ENCODE measurements around the gene MAP7D1.

DNA sequence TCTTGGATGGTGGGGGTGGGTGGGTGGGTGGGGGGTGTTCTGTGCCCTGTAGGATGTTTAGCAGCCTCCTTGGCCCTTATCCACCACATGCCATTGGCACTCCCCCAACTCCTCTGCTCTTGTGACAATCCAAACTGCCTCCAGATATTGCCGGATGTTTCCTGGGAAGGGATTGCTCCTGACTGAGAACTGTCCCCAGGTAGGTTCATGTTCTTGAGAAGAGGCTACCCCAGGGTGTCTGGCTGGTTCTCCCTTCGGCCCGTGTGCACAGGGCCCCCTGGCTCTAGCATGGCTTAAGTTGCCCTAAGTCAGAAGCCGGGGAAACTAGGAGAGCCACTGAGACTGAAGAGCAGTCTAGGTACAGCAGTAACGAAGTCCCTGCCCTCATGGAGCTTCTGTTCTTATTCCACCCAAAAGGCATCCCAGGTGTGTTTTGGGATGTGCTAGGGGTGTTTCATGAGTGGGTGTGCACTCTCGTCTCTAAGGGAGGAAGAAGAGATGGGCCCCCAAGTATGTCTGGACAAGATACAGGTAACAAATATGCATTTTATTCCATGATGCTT is 48.5 kb downstream of the MAP7D1 start:
- TF ChIP-seq, protein P1, sequence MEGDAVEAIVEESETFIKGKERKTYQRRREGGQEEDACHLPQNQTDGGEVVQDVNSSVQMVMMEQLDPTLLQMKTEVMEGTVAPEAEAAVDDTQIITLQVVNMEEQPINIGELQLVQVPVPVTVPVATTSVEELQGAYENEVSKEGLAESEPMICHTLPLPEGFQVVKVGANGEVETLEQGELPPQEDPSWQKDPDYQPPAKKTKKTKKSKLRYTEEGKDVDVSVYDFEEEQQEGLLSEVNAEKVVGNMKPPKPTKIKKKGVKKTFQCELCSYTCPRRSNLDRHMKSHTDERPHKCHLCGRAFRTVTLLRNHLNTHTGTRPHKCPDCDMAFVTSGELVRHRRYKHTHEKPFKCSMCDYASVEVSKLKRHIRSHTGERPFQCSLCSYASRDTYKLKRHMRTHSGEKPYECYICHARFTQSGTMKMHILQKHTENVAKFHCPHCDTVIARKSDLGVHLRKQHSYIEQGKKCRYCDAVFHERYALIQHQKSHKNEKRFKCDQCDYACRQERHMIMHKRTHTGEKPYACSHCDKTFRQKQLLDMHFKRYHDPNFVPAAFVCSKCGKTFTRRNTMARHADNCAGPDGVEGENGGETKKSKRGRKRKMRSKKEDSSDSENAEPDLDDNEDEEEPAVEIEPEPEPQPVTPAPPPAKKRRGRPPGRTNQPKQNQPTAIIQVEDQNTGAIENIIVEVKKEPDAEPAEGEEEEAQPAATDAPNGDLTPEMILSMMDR (conservative IDR thresholded peaks at IDR 0.05) = no peak
- TF ChIP-seq EZH2 (IDR thresholded peaks at IDR 0.05; ENCODE audit: low read depth) = no peak

Measured in PC-9 (cell line).